DMS153 treated with DMSO at 0.1 percent for 48 hours (cell line): ENCODE data around the gene RTP1.
"Not testable (repeated sequence)": the region's sequence is repeated elsewhere in the genome, so short reads cannot be mapped to it uniquely, and the experiment has no call there.

Experiments used
- DNase-seq: peaks from one replicate; lab custom pipeline; 2025; ENCODE audit not compliant: unreplicated experiment; lab: John Stamatoyannopoulos, UW

The RTP1 gene

GRCh38 chr3:187196573-187197334 lies 532 bp upstream of the RTP1 start:
- no peak for DNase-seq

- no peak for DNase-seq
These were observed 1.2 kb downstream of the RTP1 start for GRCh38 chr3:187198490-187198889.

- DNase-seq, result not testable (repeated sequence)
These were observed 2.3 kb downstream of the RTP1 start for GRCh38 chr3:187199463-187200050.

GRCh38 chr3:187205683-187206082 lies 8.4 kb downstream of the RTP1 start:
- DNase-seq, result no peak

GRCh38 chr3:187207062-187207461 lies 9.8 kb downstream of the RTP1 start:
- no peak for DNase-seq

GRCh38 chr3:187207624-187208023 lies 10.3 kb downstream of the RTP1 start:
- no peak for DNase-seq

GRCh38 chr3:187208159-187208558 lies 10.9 kb downstream of the RTP1 start:
- DNase-seq, result no peak

- DNase-seq, result no peak
These were observed 12.2 kb downstream of the RTP1 start for GRCh38 chr3:187209491-187209890.

GRCh38 chr3:187210091-187210490 lies 12.8 kb downstream of the RTP1 start:
- DNase-seq, result no peak

GRCh38 chr3:187210545-187211327 lies 13.4 kb downstream of the RTP1 start:
- DNase-seq, result no peak

GRCh38 chr3:187211532-187212195 lies 14.4 kb downstream of the RTP1 start:
- DNase-seq, result no peak

- no peak for DNase-seq
These were observed 14.9 kb downstream of the RTP1 start for GRCh38 chr3:187212196-187212545.

- DNase-seq, result no peak
These were observed 15.4 kb downstream of the RTP1 start for GRCh38 chr3:187212705-187213104.

- no peak for DNase-seq
These were observed 16.3 kb downstream of the RTP1 start for GRCh38 chr3:187213616-187214015.

- DNase-seq, result no peak
These were observed 18.2 kb downstream of the RTP1 start for GRCh38 chr3:187215460-187215859.

GRCh38 chr3:187222801-187223200 lies 25.5 kb downstream of the RTP1 start:
- no peak for DNase-seq

GRCh38 chr3:187223799-187224198 lies 26.5 kb downstream of the RTP1 start:
- no peak for DNase-seq

GRCh38 chr3:187227658-187228258 lies 30.5 kb downstream of the RTP1 start:
- DNase-seq, result no peak

GRCh38 chr3:187228740-187229139 lies 31.5 kb downstream of the RTP1 start:
- DNase-seq, result no peak

- DNase-seq, result no peak
These were observed 32.7 kb downstream of the RTP1 start for GRCh38 chr3:187230011-187230410.

- DNase-seq, result no peak
These were observed 39.7 kb downstream of the RTP1 start for GRCh38 chr3:187236962-187237361.
